OCI-LY1 (cell line): ENCODE results near the gene HLA-DRA.

Experiments
- H2AFZ ChIP-seq: fragments of 200-600 bp; sonication (generic), shearing (Covaris generic); 2 replicates; pipeline ENCODE4 v1.6.0; 2014; ENCODE audit warnings: antibody characterized with exemption, mild to moderate bottlenecking, low read length
- H3F3A ChIP-seq: fragments of 200-600 bp; sonication (generic), shearing (Covaris generic); 2 replicates; pipeline ENCODE4 v1.6.0; 2014; ENCODE audit warnings: mild to moderate bottlenecking, antibody characterized with exemption, low read length, moderate library complexity; ENCODE audit not compliant: insufficient read depth
- H3K27ac ChIP-seq: fragments of 200-600 bp; sonication (generic); 2 replicates; pipeline ENCODE4 v1.5.1; 2014; ENCODE audit warnings: low read length, mixed run types, mild to moderate bottlenecking, low read depth; ENCODE audit not compliant: poor library complexity, severe bottlenecking
- H3K27me3 ChIP-seq: fragments of 200-600 bp; sonication (generic); 2 replicates; pipeline ENCODE4 v1.6.0; 2014; ENCODE audit warnings: antibody characterized with exemption, mild to moderate bottlenecking, low read length, moderate library complexity; ENCODE audit not compliant: insufficient read depth
- H3K36me3 ChIP-seq: fragments of 200-600 bp; sonication (generic); 2 replicates; pipeline ENCODE4 v1.6.1; 2014; ENCODE audit warnings: mild to moderate bottlenecking, antibody characterized with exemption, low read length, moderate library complexity, mixed read lengths; ENCODE audit not compliant: insufficient read depth
- H3K4me1 ChIP-seq: fragments of 200-600 bp; sonication (generic); 2 replicates; pipeline ENCODE4 v1.5.1; 2014; ENCODE audit warnings: mild to moderate bottlenecking, low read length, moderate library complexity; ENCODE audit not compliant: insufficient read depth, severe bottlenecking
- H3K4me2 ChIP-seq: fragments of 200-600 bp; sonication (generic), shearing (Covaris generic); 2 replicates; pipeline ENCODE4 v1.6.1; 2014; ENCODE audit warnings: low read length
- H3K4me3 ChIP-seq: fragments of 200-600 bp; sonication (generic); 2 replicates; pipeline ENCODE4 v1.5.1; 2014; ENCODE audit warnings: low read length, low read depth, mild to moderate bottlenecking, mixed read lengths; ENCODE audit not compliant: poor library complexity, severe bottlenecking
- H3K79me2 ChIP-seq: fragments of 200-600 bp; shearing (Covaris generic); 2 replicates; pipeline ENCODE4 v1.6.1; 2016; ENCODE audit warnings: mixed run types, low read length, mixed read lengths; ENCODE audit not compliant: insufficient read depth
- H3K9ac ChIP-seq: fragments of 200-600 bp; sonication (generic), shearing (Covaris generic); 2 replicates; pipeline ENCODE4 v1.6.1; 2014; ENCODE audit warnings: mild to moderate bottlenecking, low read length, mixed read lengths
- H3K9me2 ChIP-seq: fragments of 200-600 bp; sonication (generic), shearing (Covaris generic); 2 replicates; pipeline ENCODE4 v1.6.1; 2014; ENCODE audit warnings: low read depth, mild to moderate bottlenecking, low read length, mixed read lengths
- H3K9me3 ChIP-seq: fragments of 200-600 bp; shearing (Covaris generic); 2 replicates; pipeline ENCODE4 v1.6.1; 2014; ENCODE audit warnings: low read length, mixed read lengths
- H4K20me1 ChIP-seq: fragments of 200-600 bp; sonication (generic), shearing (Covaris generic); 2 replicates; pipeline ENCODE4 v1.6.0; 2016; ENCODE audit warnings: mild to moderate bottlenecking, low read length; ENCODE audit not compliant: insufficient read depth
- EZH2 ChIP-seq: fragments of 200-600 bp; sonication (generic), shearing (Covaris generic); IDR thresholded peaks from 2 replicates; pipeline ENCODE4 v1.8.0; 2017; ENCODE audit warnings: borderline replicate concordance, mixed run types, mild to moderate bottlenecking, antibody characterized with exemption, low read length, moderate library complexity, mixed read lengths
- TF ChIP-seq, protein P1 (sequence below): fragments of 200-600 bp; sonication (generic), shearing (Covaris generic); IDR thresholded peaks from 2 replicates; pipeline ENCODE4 v1.5.1; 2017; ENCODE audit warnings: mild to moderate bottlenecking, antibody characterized with exemption, low read length, moderate library complexity, mixed read lengths

HLA-DRA gene

GRCh38 chr6:32413427-32414047, 26.1 kb upstream of the HLA-DRA start:
- no peaks in the 10 kb centered on the region for H4K20me1 ChIP-seq
- TF ChIP-seq EZH2, result no peak
- TF ChIP-seq, protein P1, sequence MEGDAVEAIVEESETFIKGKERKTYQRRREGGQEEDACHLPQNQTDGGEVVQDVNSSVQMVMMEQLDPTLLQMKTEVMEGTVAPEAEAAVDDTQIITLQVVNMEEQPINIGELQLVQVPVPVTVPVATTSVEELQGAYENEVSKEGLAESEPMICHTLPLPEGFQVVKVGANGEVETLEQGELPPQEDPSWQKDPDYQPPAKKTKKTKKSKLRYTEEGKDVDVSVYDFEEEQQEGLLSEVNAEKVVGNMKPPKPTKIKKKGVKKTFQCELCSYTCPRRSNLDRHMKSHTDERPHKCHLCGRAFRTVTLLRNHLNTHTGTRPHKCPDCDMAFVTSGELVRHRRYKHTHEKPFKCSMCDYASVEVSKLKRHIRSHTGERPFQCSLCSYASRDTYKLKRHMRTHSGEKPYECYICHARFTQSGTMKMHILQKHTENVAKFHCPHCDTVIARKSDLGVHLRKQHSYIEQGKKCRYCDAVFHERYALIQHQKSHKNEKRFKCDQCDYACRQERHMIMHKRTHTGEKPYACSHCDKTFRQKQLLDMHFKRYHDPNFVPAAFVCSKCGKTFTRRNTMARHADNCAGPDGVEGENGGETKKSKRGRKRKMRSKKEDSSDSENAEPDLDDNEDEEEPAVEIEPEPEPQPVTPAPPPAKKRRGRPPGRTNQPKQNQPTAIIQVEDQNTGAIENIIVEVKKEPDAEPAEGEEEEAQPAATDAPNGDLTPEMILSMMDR, result peak; percentile 90
- no peak overlapping the region for H3K27ac ChIP-seq
- H3K9me2 ChIP-seq, result no peaks in the 10 kb centered on the region
- H3K79me2 ChIP-seq, result no peaks in the 10 kb centered on the region
- H3K27me3 ChIP-seq, result no peaks in the 10 kb centered on the region
- no peaks in the 10 kb centered on the region for H3K9me3 ChIP-seq
- H3K4me2 ChIP-seq, result no peak overlapping the region
- peaks cover 4% of the 10 kb centered on the region for H3K4me1 ChIP-seq
- no peak overlapping the region for H3K9ac ChIP-seq
- no peak overlapping the region for H3K4me3 ChIP-seq
- no peaks in the 10 kb centered on the region for H3F3A ChIP-seq
- no peak overlapping the region for H2AFZ ChIP-seq
- no peaks in the 10 kb centered on the region for H3K36me3 ChIP-seq

- Histone ChIP-seq H3K4me1 (peaks cover 4% of the 10 kb centered on the region), H3K9me3 (no peaks in the 10 kb centered on the region), H3K27me3 (no peaks in the 10 kb centered on the region), H3K36me3 (no peaks in the 10 kb centered on the region), H3K4me3 (no peak overlapping the region), H4K20me1 (no peaks in the 10 kb centered on the region), H3K9me2 (no peaks in the 10 kb centered on the region), H3K9ac (no peak overlapping the region), H3K4me2 (peak overlapping the region; percentile 12; the same call in 1 of the 2 replicates), H3K27ac (no peak overlapping the region), H3F3A (no peaks in the 10 kb centered on the region), H3K79me2 (no peaks in the 10 kb centered on the region), H2AFZ (no peak overlapping the region)
- no peak for TF ChIP-seq EZH2
- TF ChIP-seq, protein P1, result peak; percentile 97
These were observed 24.1 kb upstream of the HLA-DRA start for GRCh38 chr6:32415521-32416019.

DNA sequence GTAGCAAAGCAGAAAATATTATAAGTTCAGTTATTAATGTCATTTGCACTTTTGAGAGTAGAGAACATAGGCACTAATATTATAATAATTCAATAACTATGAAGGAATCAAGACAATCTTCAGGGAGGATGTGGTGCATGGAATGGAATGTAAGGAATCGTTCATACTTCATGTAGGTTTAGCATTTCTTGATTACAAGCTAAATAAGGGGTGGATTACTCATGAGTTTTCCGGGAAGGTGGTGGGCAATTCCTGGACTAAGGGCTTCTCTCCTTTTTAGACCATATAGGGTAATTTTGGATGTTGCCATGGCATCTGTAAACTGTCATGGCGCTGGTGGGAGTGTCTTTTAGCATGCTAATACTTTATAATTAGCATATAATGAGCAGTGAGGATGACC, 23.7 kb upstream of the HLA-DRA start:
- no peak overlapping the region for H3K4me3 ChIP-seq
- no peaks in the 10 kb centered on the region for H3K27me3 ChIP-seq
- H3K27ac ChIP-seq, result no peak overlapping the region
- H3F3A ChIP-seq, result no peaks in the 10 kb centered on the region
- H3K9me3 ChIP-seq, result no peaks in the 10 kb centered on the region
- H4K20me1 ChIP-seq, result no peaks in the 10 kb centered on the region
- H3K36me3 ChIP-seq, result no peaks in the 10 kb centered on the region
- H3K9me2 ChIP-seq, result no peaks in the 10 kb centered on the region
- TF ChIP-seq, protein P1, result no peak
- TF ChIP-seq EZH2, result no peak
- H2AFZ ChIP-seq, result no peak overlapping the region
- H3K79me2 ChIP-seq, result no peaks in the 10 kb centered on the region
- peaks cover 4% of the 10 kb centered on the region for H3K4me1 ChIP-seq
- H3K4me2 ChIP-seq, result peak overlapping the region; percentile 12; the same call in 1 of the 2 replicates
- no peak overlapping the region for H3K9ac ChIP-seq
